Measurements from ENCODE around the gene SPSB1.

The SPSB1 gene

DNA sequence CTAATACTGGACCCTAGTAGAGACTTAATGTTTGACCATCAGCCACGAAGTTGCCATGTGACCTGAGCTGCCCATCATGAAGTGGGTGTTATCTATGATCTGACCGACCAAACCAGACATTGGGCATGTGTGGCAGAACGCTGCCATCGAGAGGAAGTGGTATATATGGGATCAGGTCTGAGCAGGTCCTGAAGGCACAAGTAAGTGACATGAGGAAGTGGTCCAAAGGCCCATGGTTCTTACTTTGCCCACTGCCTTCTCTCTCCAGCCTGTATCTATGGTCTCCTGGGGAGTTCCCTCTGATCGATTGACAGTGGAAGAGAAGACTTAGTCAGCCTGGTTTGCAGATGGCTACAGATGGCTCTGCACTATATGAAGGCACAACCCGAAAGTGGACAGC is 7.9 kb downstream of the SPSB1 start:
- DNase-seq (ENCODE audit: low spot score) = no peak

GRCh38 chr1:9302745-9303524 is 10.2 kb downstream of the SPSB1 start:
- DNase-seq (ENCODE audit: low spot score) = no peak

- no peak for DNase-seq (ENCODE audit: low spot score)
Measured at GRCh38 chr1:9303916-9304315, 11.2 kb downstream of the SPSB1 start.

DNA sequence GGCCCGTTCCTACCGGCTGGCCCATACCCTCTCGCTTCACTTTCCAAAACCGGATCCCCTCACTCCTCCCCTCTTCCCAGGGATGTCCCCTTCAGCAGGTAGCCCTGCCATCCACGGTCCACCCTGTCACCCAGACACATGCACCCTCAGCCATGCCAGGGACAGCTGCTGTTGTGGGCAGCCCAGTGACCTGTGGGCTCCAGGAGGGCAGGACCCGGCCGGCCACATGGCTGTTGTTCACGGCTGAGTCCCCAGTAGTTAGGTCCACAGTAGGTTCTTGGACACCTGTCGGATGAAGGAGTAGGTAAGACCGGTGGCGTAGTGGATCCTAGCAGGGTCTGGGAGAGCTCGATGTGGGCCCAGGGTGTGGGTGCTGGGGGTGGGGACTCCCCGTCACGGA is 12.5 kb downstream of the SPSB1 start:
- no peak for DNase-seq (ENCODE audit: low spot score)

GRCh38 chr1:9306006-9306405 is 13.3 kb downstream of the SPSB1 start:
- no peak for DNase-seq (ENCODE audit: low spot score)

- no peak for DNase-seq (ENCODE audit: low spot score)
Measured at GRCh38 chr1:9307303-9307702, 14.6 kb downstream of the SPSB1 start.

GRCh38 chr1:9308236-9308785 is 15.6 kb downstream of the SPSB1 start:
- no peak for DNase-seq (ENCODE audit: low spot score)

DNA sequence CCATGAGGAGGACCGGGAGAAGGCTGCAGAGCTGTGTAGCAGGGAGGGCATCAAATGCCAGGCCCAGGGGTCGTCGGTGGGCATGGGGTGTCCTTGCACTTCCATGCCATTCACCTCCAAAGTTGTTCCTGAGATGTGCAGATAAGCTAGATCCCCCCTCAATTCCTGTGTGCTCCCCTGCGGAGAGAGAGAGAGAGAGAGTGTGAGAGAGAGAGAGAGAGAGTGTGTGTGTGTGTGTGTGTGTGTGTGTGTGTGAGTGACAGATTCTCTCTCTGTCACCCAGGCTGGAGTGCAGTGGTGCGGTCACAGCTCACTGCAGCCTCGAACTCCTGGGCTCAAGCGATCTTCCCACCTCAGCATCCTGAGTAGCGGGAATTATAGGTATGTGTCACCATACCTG is 16.4 kb downstream of the SPSB1 start:
- DNase-seq (ENCODE audit: low spot score) = no peak

- DNase-seq (ENCODE audit: low spot score) = no peak
Measured at GRCh38 chr1:9309991-9310390, 17.3 kb downstream of the SPSB1 start.

GRCh38 chr1:9311029-9311428 is 18.3 kb downstream of the SPSB1 start:
- peak; percentile 72 for DNase-seq (ENCODE audit: low spot score)

DNA sequence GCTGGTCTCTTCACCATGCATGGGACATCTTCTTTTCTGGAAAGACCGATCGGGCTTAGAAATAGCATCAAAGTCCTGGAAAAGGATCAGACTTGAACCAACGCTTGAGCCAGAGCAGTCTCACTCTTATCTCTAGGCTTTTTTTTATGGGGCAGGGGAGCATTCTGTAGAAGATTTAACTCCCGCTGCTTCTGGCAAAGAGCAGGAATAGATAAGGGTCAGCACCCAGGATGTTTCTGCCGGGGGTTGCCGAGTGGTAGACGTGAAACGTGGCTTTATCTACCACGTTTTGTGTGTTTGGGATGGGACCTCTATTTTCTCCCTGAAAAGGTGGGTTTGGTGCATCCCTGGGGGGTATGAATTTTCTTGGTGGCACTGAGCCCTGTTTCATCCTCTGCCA is 18.8 kb downstream of the SPSB1 start:
- DNase-seq (ENCODE audit: low spot score) = no peak

- DNase-seq (ENCODE audit: low spot score) = no peak
Measured at GRCh38 chr1:9312168-9312720, 19.6 kb downstream of the SPSB1 start.

DNA sequence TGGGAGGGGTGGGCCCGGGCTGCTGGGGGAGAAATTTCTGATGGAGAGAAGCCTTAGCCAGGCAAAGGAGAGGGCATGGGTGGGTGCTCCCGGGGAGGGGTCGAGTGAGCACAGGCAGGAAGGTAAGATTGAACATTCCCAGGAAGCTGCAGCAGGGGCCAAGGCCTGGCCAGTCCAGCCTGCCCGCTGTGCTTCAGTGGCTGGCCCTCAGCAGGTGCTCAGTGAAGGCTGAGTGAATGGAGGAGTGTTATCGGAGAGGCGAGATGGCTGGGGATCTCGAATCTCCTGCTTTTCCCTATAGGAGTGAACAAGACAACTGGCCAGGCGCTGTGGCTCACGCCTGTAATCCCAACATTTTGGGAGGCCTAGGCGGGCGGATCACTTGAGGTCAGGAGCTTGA is 20.9 kb downstream of the SPSB1 start:
- no peak for DNase-seq (ENCODE audit: low spot score)

DNA sequence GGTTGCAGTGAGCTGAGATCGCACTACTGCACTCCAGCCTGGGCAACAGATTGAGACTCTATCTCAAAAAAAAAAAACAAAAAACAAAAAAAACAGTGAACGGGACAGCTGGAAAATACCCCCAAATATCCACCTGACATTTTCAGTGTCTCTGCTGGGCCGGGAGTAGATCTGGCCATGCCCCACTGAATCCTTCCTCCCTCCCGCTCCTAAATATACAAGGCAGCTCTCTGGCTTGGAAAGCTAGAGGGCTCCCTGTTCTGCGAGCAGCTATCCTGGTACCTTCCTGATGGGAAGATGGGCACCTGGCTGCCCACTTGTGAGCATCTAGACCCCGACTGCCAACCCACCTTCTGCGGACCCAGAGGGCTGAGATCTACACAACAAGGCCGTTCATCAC is 21.4 kb downstream of the SPSB1 start:
- DNase-seq (ENCODE audit: low spot score) = no peak

GRCh38 chr1:9314711-9315379 is 22.2 kb downstream of the SPSB1 start:
- no peak for DNase-seq (ENCODE audit: low spot score)

GRCh38 chr1:9315411-9316079 is 22.9 kb downstream of the SPSB1 start:
- no peak for DNase-seq (ENCODE audit: low spot score)

DNA sequence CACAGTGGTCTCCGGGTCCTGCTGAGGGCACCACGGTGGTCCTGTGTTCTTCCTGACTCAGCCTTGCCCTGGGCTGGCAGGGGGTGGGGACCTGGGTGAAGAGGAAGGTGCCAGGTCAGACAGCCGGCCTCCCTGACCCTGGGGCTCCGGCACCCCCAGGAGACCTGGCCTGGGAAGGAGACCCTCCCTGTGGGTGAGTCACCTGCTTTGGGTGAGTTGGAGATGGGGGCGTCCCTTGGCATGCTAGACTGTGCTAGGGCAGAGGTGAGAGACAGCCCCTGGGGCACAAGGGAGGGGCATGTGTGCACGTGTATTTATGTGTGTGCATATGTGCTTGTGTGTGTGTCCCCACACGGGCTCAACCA is 23.4 kb downstream of the SPSB1 start:
- DNase-seq (ENCODE audit: low spot score) = no peak

DNA sequence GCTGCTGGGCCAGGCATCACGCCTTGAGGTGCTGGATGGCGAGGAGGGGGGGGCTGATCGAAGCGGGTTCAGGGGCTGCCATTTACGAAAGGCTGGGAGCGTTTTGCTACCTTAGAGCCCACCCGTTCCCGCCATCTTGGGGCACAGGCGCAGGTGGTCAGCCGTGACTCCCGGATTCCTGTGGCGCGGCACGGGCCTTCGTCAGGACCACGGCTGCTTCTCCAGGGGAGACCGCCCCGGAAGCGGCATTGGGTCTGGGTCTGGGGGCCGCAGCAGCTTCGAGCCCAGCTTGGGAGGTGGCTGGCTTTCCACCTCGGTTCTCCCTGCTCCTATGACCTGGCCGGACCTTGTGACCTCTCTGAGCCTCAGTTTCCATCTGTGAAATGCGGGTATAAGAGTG is 23.8 kb downstream of the SPSB1 start:
- no peak for DNase-seq (ENCODE audit: low spot score)

DNA sequence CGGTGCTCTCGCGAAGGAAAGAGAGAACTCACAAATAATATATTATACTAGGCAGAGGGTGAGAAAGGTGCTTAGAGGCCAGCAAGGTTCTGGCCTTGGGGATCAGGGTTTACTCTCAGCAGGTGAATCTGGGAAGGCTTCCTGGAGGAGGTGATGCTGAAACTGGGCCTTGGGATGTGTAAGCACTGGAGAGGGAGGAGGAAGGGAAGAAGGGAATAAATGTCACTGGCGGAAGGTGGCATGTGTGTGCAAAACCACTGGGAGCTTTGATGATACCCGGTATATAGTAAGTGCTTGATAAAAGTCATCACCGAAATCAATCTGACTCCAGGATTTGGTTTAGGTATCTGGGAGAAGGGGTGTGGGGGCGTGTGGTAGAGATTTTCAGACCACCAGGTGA is 24.4 kb downstream of the SPSB1 start:
- DNase-seq (ENCODE audit: low spot score) = no peak

DNA sequence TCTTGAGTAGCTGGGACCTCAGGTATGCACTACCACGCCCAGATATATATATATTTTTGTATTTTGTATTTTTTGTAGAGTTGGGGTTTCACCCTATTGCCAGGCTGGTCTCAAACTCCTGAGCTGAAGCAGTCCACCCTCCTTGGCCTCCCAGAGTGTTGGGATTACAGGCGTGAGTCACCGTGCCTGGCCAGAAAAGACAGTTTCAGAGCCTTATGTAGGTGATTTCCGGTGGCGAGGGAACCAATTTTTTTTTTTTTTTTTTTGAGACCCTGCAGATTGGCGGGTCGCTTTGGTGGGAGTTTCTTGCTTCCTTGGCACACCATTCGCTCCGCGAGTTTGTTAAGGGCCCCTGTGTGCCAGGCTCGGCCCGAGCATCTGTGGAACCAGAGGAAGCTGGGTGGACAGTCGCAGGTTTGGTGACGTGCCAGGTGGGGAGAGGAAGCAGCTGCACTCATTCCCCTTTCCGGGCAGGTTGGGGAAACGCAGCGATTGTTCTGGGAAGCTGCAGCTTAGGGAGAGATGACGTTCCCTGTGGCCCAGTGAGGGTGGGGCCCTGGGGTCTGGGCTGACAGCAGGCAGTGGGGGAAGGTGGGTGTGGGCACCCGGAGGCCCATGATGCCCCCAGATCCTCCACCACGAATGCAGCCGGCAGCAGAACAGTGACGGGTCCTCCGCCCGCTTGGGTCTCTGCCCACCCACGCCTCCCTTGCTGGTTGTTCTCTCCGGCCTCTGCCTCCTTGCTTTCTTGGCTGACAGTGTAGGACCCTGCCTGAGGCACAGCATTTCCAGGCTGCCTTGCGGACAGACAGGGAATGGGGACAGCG is 25.1 kb downstream of the SPSB1 start:
- no peak for DNase-seq (ENCODE audit: low spot score)

DNA sequence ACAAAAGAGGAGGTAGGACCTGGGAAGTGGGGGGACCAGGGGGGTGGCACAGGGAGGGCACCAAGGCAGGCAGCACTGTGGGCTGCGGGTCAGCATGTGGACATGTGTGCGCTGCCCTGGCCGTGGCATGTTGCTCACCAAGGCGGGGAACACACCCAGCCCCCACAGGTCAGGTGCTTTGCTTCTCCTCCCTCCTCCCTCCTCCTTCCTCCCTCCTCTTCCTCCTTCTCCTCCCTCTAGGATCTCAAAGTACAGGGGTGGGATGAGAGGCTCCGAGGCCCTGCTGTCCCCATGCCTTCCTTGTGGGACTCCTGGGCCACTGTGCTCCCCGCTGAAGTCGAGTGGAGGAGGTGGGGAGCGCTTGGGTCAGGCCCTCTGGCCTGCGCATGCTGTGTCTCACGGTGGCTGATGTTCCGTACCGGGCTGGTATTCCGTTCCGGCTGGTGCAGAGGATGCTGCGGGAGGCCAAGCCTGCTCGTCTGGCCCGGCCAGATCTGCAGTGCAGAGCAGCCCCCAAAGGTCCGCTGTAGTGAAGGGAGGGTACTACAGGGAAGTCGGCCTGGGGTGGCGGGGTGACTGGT is 26.6 kb downstream of the SPSB1 start:
- no peak for DNase-seq (ENCODE audit: low spot score)

All from globus pallidus (tissue), 1 donor.